WI38 (cell line): ENCODE data around the gene TNFRSF13B.
A peak's percentile ranks its signal among the peaks of the same experiment; 100 is the strongest.
"Not testable (repeated sequence)": the region's sequence is repeated elsewhere in the genome, so short reads cannot be mapped to it uniquely, and the experiment has no call there.

ENCODE experiments used
- H3K4me3 ChIP-seq: 2 replicates; pipeline ENCODE4 v1.5.1; 2011; ENCODE audit warnings: low read depth, mild to moderate bottlenecking, control low read depth, low read length
- CTCF ChIP-seq: IDR thresholded peaks from 2 replicates; pipeline ENCODE4 v1.5.1; 2012; ENCODE audit warnings: low read depth, mild to moderate bottlenecking, control low read depth, low read length

Gene TNFRSF13B

GRCh38 chr17:17004251-17004996 is 32.5 kb upstream of the TNFRSF13B start:
- TF ChIP-seq CTCF, result no peak
- no peak overlapping the region for H3K4me3 ChIP-seq

GRCh38 chr17:17002731-17003715 is 31.1 kb upstream of the TNFRSF13B start:
- H3K4me3 ChIP-seq, result not testable (repeated sequence)

GRCh38 chr17:17001874-17002520 is 30.1 kb upstream of the TNFRSF13B start:
- no peak overlapping the region for H3K4me3 ChIP-seq
- TF ChIP-seq CTCF, result peak; percentile 96

GRCh38 chr17:17001076-17001777 is 29.3 kb upstream of the TNFRSF13B start:
- TF ChIP-seq CTCF, result no peak
- H3K4me3 ChIP-seq, result no peak overlapping the region

GRCh38 chr17:16999931-17000625 is 28.2 kb upstream of the TNFRSF13B start:
- no peak for TF ChIP-seq CTCF
- no peak overlapping the region for H3K4me3 ChIP-seq

GRCh38 chr17:16997514-16998429 is 25.9 kb upstream of the TNFRSF13B start:
- no peak for TF ChIP-seq CTCF
- no peak overlapping the region for H3K4me3 ChIP-seq

GRCh38 chr17:16996726-16997125 is 24.8 kb upstream of the TNFRSF13B start:
- not testable (repeated sequence) for H3K4me3 ChIP-seq
